Measurements from ENCODE around the gene MIER2.

MIER2 gene

DNA sequence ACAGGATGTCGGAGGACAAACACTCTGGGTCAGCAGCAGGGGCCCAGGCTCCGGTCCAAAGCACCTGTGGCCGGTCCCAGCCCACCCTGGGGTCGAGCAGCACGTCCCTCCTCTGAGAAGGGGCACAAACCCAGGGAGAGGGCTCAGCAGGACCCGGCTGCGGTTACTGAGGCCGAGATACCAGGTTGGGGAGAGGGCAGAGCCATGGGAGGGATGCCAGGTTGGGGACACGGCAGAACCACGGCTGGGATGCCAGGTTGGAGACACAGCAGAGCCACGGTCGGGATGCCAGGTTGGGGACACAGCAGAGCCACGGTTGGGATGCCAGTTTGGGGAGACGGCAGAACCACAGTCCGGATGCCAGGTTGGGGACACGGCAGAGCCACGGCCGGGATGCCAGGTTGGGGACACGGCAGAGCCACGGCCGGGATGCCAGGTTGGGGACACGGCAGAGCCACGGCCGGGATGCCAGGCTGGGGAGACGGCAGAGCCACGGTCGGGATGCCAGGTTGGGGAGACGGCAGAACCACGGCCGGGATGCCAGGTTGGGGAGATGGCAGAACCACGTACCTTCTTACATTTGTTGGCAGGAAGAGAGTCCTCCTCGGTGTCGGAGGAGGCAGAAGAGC lies 18.5 kb downstream of the MIER2 start:
- Histone ChIP-seq H3K4me3 (ENCODE audit: low read length) (no peak overlapping the region), H3K4me1 (ENCODE audit: control insufficient read depth, insufficient read depth, low read length) (no peaks in the 10 kb centered on the region), H3K27me3 (ENCODE audit: control insufficient read depth, insufficient read depth, low read length) (no peaks in the 10 kb centered on the region), H3K4me2 (ENCODE audit: low read length) (no peak overlapping the region), H3K36me3 (ENCODE audit: insufficient read depth, low read length) (peaks cover 90% of the 10 kb centered on the region), H3K9me3 (replicated peaks; ENCODE audit: low read length) (peaks cover 6% of the 10 kb centered on the region), H3K9ac (ENCODE audit: low read depth, low read length) (no peak overlapping the region)

GRCh38 chr19:325173-325936 lies 19.2 kb downstream of the MIER2 start:
- Histone ChIP-seq H3K4me1 (ENCODE audit: control insufficient read depth, insufficient read depth, low read length) (no peaks in the 10 kb centered on the region), H3K36me3 (ENCODE audit: insufficient read depth, low read length) (peaks cover 88% of the 10 kb centered on the region), H3K9me3 (replicated peaks; ENCODE audit: low read length) (peaks cover 6% of the 10 kb centered on the region), H3K4me3 (ENCODE audit: low read length) (no peak overlapping the region), H3K9ac (ENCODE audit: low read depth, low read length) (no peak overlapping the region), H3K4me2 (ENCODE audit: low read length) (no peak overlapping the region), H3K27me3 (ENCODE audit: control insufficient read depth, insufficient read depth, low read length) (no peaks in the 10 kb centered on the region)

GRCh38 chr19:324716-325115 lies 19.9 kb downstream of the MIER2 start:
- Histone ChIP-seq H3K27me3 (ENCODE audit: control insufficient read depth, insufficient read depth, low read length) (no peaks in the 10 kb centered on the region), H3K4me1 (ENCODE audit: control insufficient read depth, insufficient read depth, low read length) (no peaks in the 10 kb centered on the region), H3K4me3 (ENCODE audit: low read length) (no peak overlapping the region), H3K9me3 (replicated peaks; ENCODE audit: low read length) (peaks cover 6% of the 10 kb centered on the region), H3K9ac (ENCODE audit: low read depth, low read length) (no peak overlapping the region), H3K36me3 (ENCODE audit: insufficient read depth, low read length) (peaks cover 86% of the 10 kb centered on the region), H3K4me2 (ENCODE audit: low read length) (no peak overlapping the region)

GRCh38 chr19:322616-323015 lies 22.0 kb downstream of the MIER2 start:
- peaks cover 76% of the 10 kb centered on the region for H3K36me3 ChIP-seq (ENCODE audit: insufficient read depth, low read length)

DNA sequence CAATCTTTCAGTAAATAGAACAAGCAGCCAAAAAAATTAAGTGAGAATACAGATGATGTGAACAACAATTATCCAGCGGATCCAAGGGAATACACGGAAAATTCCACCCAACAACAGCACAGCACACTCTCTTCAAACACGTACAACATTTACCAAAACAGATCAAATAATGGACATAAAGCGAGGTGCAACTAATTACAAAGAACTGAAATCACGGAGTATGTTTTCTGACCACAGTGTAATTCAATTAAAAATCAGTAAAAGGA lies 26.2 kb downstream of the MIER2 start:
- Histone ChIP-seq H3K4me1 (ENCODE audit: control insufficient read depth, insufficient read depth, low read length) (no peaks in the 10 kb centered on the region), H3K9me3 (replicated peaks; ENCODE audit: low read length) (no peaks in the 10 kb centered on the region), H3K4me2 (ENCODE audit: low read length) (no peak overlapping the region), H3K36me3 (ENCODE audit: insufficient read depth, low read length) (peaks cover 62% of the 10 kb centered on the region), H3K27me3 (ENCODE audit: control insufficient read depth, insufficient read depth, low read length) (no peaks in the 10 kb centered on the region), H3K4me3 (ENCODE audit: low read length) (no peak overlapping the region), H3K9ac (ENCODE audit: low read depth, low read length) (no peak overlapping the region)

More at GRCh38 chr19:322616-323015, 22.0 kb downstream of the MIER2 start:
- Histone ChIP-seq H3K27me3 (ENCODE audit: control insufficient read depth, insufficient read depth, low read length) (no peaks in the 10 kb centered on the region), H3K4me2 (ENCODE audit: low read length) (no peak overlapping the region), H3K4me3 (ENCODE audit: low read length) (no peak overlapping the region), H3K4me1 (ENCODE audit: control insufficient read depth, insufficient read depth, low read length) (no peaks in the 10 kb centered on the region), H3K9me3 (replicated peaks; ENCODE audit: low read length) (no peaks in the 10 kb centered on the region), H3K9ac (ENCODE audit: low read depth, low read length) (no peak overlapping the region)

DNA sequence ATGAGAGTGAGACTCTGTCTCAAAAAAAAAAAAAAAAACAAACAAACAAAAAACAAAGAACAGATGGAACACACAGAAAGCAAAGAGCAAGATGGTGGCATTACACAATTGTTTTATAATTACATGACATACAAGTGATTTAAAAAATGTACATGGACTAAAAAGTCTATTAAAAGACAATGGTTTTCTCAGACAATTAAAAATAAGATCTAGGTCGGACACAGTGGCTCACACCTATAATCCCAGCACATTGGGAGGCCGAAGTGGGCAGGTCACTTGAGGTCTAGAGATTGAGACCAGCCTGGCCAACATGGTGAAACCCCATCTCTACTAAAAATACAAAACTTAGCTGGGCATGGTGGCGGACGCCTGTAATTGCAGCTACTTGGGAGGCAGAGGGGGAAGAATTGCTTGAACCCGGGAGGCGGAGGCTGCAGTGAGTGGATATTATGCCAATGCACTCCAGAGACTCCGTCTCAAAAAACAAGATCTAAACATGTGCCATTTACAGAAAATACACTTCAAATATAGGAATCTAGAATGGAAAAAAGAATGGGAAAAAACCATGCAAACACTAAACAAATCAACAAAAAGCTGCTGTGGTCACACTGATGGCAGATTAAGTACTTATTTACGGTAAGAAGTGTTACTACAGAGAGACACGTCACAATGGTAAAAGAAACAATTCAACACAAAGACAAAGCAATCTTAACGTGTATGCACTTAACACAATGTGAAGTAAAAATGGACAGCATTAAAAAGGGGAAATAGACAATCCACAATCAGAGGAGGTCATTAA lies 26.7 kb downstream of the MIER2 start:
- Histone ChIP-seq H3K36me3 (ENCODE audit: insufficient read depth, low read length) (peaks cover 60% of the 10 kb centered on the region), H3K4me3 (ENCODE audit: low read length) (no peak overlapping the region), H3K9me3 (replicated peaks; ENCODE audit: low read length) (no peaks in the 10 kb centered on the region), H3K4me2 (ENCODE audit: low read length) (no peak overlapping the region), H3K4me1 (ENCODE audit: control insufficient read depth, insufficient read depth, low read length) (no peaks in the 10 kb centered on the region), H3K27me3 (ENCODE audit: control insufficient read depth, insufficient read depth, low read length) (no peaks in the 10 kb centered on the region), H3K9ac (ENCODE audit: low read depth, low read length) (no peak overlapping the region)

- Histone ChIP-seq H3K9ac (ENCODE audit: low read depth, low read length) (no peak overlapping the region), H3K4me1 (ENCODE audit: control insufficient read depth, insufficient read depth, low read length) (no peaks in the 10 kb centered on the region), H3K4me2 (ENCODE audit: low read length) (no peak overlapping the region), H3K27me3 (ENCODE audit: control insufficient read depth, insufficient read depth, low read length) (no peaks in the 10 kb centered on the region), H3K4me3 (ENCODE audit: low read length) (no peak overlapping the region), H3K9me3 (replicated peaks; ENCODE audit: low read length) (no peaks in the 10 kb centered on the region), H3K36me3 (ENCODE audit: insufficient read depth, low read length) (peaks cover 54% of the 10 kb centered on the region)
Observed at GRCh38 chr19:315811-316210, 28.8 kb downstream of the MIER2 start.

DNA sequence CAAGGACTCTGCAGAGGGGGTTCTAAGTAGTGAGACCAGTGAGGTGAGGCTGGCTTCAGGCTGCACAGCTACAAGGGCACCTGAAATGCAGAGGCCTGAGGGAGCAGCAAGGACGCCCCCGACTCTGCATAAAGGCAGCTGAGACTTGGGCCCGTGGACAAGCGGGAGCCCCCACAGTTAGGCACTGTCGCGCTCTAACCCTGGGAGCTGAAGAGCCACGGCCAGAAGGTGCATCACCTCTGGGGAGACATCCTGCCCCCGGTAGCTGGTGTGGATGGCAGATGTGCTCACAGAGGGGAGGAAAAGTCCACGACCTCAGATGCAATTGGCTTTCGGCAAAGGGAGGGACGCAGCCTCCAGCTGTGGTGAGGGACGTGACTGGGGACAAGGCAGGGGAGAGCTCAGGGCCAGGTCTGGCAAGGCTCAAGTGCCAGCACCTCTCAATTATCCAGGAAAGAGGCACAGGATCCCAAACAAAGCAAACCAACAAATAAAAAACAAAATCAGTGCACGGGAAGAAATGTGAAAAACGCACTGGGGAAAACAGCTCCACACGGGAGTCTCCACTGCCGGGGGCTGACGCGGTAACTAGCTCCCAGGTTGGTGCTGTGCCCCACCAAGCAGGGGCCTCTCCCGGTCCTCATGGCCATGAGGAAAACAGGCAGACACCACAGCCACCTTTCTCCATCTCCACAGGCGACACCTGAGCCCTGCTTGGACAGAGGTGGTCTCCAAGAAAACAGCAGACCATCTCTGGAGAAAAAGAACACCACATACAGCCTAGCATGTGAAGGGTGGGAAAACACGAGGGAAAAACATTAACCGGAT lies 30.4 kb downstream of the MIER2 start:
- Histone ChIP-seq H3K4me3 (ENCODE audit: low read length) (no peak overlapping the region), H3K4me1 (ENCODE audit: control insufficient read depth, insufficient read depth, low read length) (no peaks in the 10 kb centered on the region), H3K9ac (ENCODE audit: low read depth, low read length) (no peak overlapping the region), H3K4me2 (ENCODE audit: low read length) (no peak overlapping the region), H3K9me3 (replicated peaks; ENCODE audit: low read length) (no peaks in the 10 kb centered on the region), H3K36me3 (ENCODE audit: insufficient read depth, low read length) (peaks cover 55% of the 10 kb centered on the region), H3K27me3 (ENCODE audit: control insufficient read depth, insufficient read depth, low read length) (no peaks in the 10 kb centered on the region)

DNA sequence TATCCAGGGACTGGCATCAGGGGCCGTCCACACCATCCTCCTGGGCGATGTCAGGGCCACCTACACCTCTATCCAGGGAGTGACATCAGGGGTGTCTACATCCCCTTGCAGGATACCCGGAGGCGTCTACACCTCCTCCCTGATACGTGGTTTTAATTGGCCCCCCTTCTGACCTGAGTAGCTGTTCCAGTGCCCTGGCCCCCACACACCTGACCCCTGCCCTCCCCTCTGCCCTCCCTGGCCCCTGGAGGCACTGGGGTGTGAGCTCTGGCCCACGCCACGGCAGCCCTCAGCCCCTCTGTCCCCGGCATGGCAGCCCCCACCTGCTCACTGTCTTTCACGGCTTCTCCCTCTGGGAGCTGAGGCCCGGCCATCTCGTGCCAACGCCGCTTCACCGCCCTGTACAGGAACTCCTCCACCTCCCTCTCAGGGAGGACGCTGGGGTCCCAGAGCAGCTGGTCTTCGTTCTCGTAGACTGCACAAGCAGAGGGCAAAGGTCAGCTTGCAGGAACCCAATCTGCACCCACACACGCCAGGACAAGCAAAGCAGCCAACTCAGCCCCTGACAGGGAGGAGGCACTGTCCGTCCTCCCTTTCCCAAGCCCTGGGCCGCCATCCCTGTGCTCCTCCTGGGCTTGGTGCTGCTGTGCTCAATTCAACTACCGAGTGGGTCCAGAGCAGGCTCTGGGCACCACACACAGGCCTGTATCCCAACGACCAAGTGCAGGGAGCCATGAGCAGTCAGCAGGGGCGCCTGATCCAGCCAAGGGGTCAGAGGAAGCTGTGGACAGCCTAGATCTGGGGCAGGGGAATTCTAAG lies 31.2 kb downstream of the MIER2 start:
- Histone ChIP-seq H3K36me3 (ENCODE audit: insufficient read depth, low read length) (peaks cover 61% of the 10 kb centered on the region), H3K4me2 (ENCODE audit: low read length) (no peak overlapping the region), H3K9ac (ENCODE audit: low read depth, low read length) (no peak overlapping the region), H3K9me3 (replicated peaks; ENCODE audit: low read length) (no peaks in the 10 kb centered on the region), H3K4me3 (ENCODE audit: low read length) (no peak overlapping the region), H3K4me1 (ENCODE audit: control insufficient read depth, insufficient read depth, low read length) (no peaks in the 10 kb centered on the region), H3K27me3 (ENCODE audit: control insufficient read depth, insufficient read depth, low read length) (no peaks in the 10 kb centered on the region)

- no peaks in the 10 kb centered on the region for H3K27me3 ChIP-seq (ENCODE audit: control insufficient read depth, insufficient read depth, low read length)
- peaks cover 68% of the 10 kb centered on the region for H3K36me3 ChIP-seq (ENCODE audit: insufficient read depth, low read length)
- H3K9me3 ChIP-seq (replicated peaks; ENCODE audit: low read length), result no peaks in the 10 kb centered on the region
- H3K4me1 ChIP-seq (ENCODE audit: control insufficient read depth, insufficient read depth, low read length), result no peaks in the 10 kb centered on the region
- H3K4me2 ChIP-seq (ENCODE audit: low read length), result no peak overlapping the region
- H3K9ac ChIP-seq (ENCODE audit: low read depth, low read length), result no peak overlapping the region
- H3K4me3 ChIP-seq (ENCODE audit: low read length), result no peak overlapping the region
Observed at GRCh38 chr19:311813-312261, 32.8 kb downstream of the MIER2 start.
